GM23338 (cell line): ENCODE measurements around the gene IRF2BPL. TPM values are rescaled to one million over a fixed set of nuclear protein-coding genes. Genes with fewer than 3 reads are reported as not detected.
"Not testable (repeated sequence)": the region's sequence is repeated elsewhere in the genome, so short reads cannot be mapped to it uniquely, and the experiment has no call there.

Experiments used
- ATAC-seq: fragments of 200-7000 bp; cut with Tn5 transposase; 3 replicates; pipeline ENCODE4 v1.9.1; 2020
- DNase-seq: peaks from one replicate; pipeline ENCODE4 v3.0.0-alpha.2; 2015; ENCODE audit warnings: low spot score
- H2AFZ ChIP-seq: fragments of 200-600 bp; sonication (generic); 2 replicates; pipeline ENCODE4 v1.8.0; 2016; ENCODE audit warnings: antibody characterized with exemption, mild to moderate bottlenecking, moderate library complexity
- H3F3A ChIP-seq: fragments of 200-600 bp; sonication (generic); replicated peaks from 2 replicates; pipeline ENCODE4 v1.8.0; 2017; ENCODE audit warnings: antibody characterized with exemption, mixed run types, low read depth
- H3K27ac ChIP-seq: fragments of 200-600 bp; sonication (generic); 2 replicates; pipeline ENCODE4 v1.6.1; 2016; ENCODE audit warnings: low read depth
- H3K27me3 ChIP-seq: fragments of 200-600 bp; sonication (generic); 2 replicates; pipeline ENCODE4 v1.8.0; 2016; ENCODE audit warnings: mild to moderate bottlenecking, mixed run types, moderate library complexity; ENCODE audit not compliant: insufficient read depth
- H3K36me3 ChIP-seq: fragments of 200-600 bp; sonication (generic); 2 replicates; pipeline ENCODE4 v1.8.0; 2016; ENCODE audit warnings: mild to moderate bottlenecking; ENCODE audit not compliant: insufficient read depth
- H3K4me1 ChIP-seq: fragments of 200-600 bp; sonication (generic); 2 replicates; pipeline ENCODE4 v1.8.0; 2016; ENCODE audit warnings: mild to moderate bottlenecking, moderate library complexity; ENCODE audit not compliant: insufficient read depth
- H3K4me2 ChIP-seq: fragments of 200-600 bp; sonication (generic); 2 replicates; pipeline ENCODE4 v1.7.1; 2017; ENCODE audit warnings: mixed run types
- H3K4me3 ChIP-seq: fragments of 200-600 bp; sonication (generic); 2 replicates; pipeline ENCODE4 v1.6.1; 2016; ENCODE audit warnings: mixed run types
- H3K79me2 ChIP-seq: fragments of 200-600 bp; sonication (generic); replicated peaks from 2 replicates; pipeline ENCODE4 v1.8.0; 2017; ENCODE audit warnings: mild to moderate bottlenecking; ENCODE audit not compliant: insufficient read depth
- H3K9me2 ChIP-seq: fragments of 200-600 bp; sonication (generic); 2 replicates; pipeline ENCODE4 v1.8.0; 2017; ENCODE audit not compliant: insufficient read depth
- H4K20me1 ChIP-seq: fragments of 200-600 bp; sonication (generic); replicated peaks from 2 replicates; pipeline ENCODE4 v1.8.0; 2017; ENCODE audit warnings: mild to moderate bottlenecking; ENCODE audit not compliant: insufficient read depth
- H3K27ac Mint-ChIP-seq: 2 replicates; pipeline ENCODE4 v1.8.0; 2020; ENCODE audit warnings: inconsistent platforms, mild to moderate bottlenecking, moderate library complexity, mixed read lengths
- H3K27me3 Mint-ChIP-seq: 3 replicates; pipeline ENCODE4 v1.8.0; 2022; ENCODE audit warnings: low read depth, mild to moderate bottlenecking, moderate library complexity, mixed read lengths, inconsistent platforms; ENCODE audit not compliant: insufficient read depth, poor library complexity
- H3K36me3 Mint-ChIP-seq: 3 replicates; pipeline ENCODE4 v1.8.0; 2021; ENCODE audit warnings: low read depth, mild to moderate bottlenecking, inconsistent platforms, moderate library complexity, mixed read lengths
- H3K4me1 Mint-ChIP-seq: 3 replicates; pipeline ENCODE4 v1.8.0; 2020; ENCODE audit warnings: mild to moderate bottlenecking, inconsistent platforms, mixed read lengths
- H3K4me3 Mint-ChIP-seq: 3 replicates; pipeline ENCODE4 v1.8.0; 2021; ENCODE audit warnings: moderate library complexity, mild to moderate bottlenecking, inconsistent platforms, mixed read lengths
- H3K9me3 Mint-ChIP-seq: 3 replicates; pipeline ENCODE4 v1.8.0; 2020; ENCODE audit warnings: moderate library complexity, mild to moderate bottlenecking, inconsistent platforms, mixed read lengths
- CREB1 ChIP-seq: fragments of 250-450 bp; sonication (Bioruptor Pico); IDR thresholded peaks from 2 replicates; pipeline ENCODE4 v1.5.0; 2020; ENCODE audit warnings: low read depth, mild to moderate bottlenecking, moderate library complexity
- CTCF ChIP-seq, 2 experiments: fragments of 200-600 bp in 1 of 2; sonication (generic) in 1 of 2; conservative IDR thresholded peaks; 2 replicates each; pipeline versions ENCODE4 v1.5.1 to v1.6.1; 2016 to 2017; ENCODE audit warnings: antibody characterized with exemption in 2 of 2, low read depth in 2 of 2, mild to moderate bottlenecking in 2 of 2, moderate library complexity in 1 of 2
- ETS1 ChIP-seq: IDR thresholded peaks from 2 replicates; pipeline ENCODE4 v1.6.1; 2016; ENCODE audit warnings: antibody characterized with exemption
- EZH2phosphoT487 ChIP-seq: fragments of 200-600 bp; sonication (generic); IDR thresholded peaks from one replicate; pipeline ENCODE4 v1.8.1; 2018; ENCODE audit warnings: antibody characterized with exemption; ENCODE audit not compliant: unreplicated experiment
- NANOG ChIP-seq: IDR thresholded peaks from 2 replicates; pipeline ENCODE4 v1.6.1; 2016; ENCODE audit warnings: antibody characterized with exemption, borderline replicate concordance
- REST ChIP-seq: IDR thresholded peaks from one replicate; pipeline ENCODE4 v1.6.1; 2018; ENCODE audit warnings: antibody characterized with exemption; ENCODE audit not compliant: unreplicated experiment
- STAT1 ChIP-seq: IDR thresholded peaks from one replicate; pipeline ENCODE4 v1.6.1; 2016; ENCODE audit warnings: antibody characterized with exemption; ENCODE audit not compliant: unreplicated experiment
- ZNF114 ChIP-seq: fragments of 250-450 bp; sonication (Bioruptor Pico); IDR thresholded peaks from 2 replicates; pipeline ENCODE4 v1.5.0; 2020; ENCODE audit warnings: mild to moderate bottlenecking, moderate library complexity
- ZNF331 ChIP-seq: fragments of 250-450 bp; sonication (Bioruptor Pico); IDR thresholded peaks from 2 replicates; pipeline ENCODE4 v1.5.0; 2020; ENCODE audit warnings: low read depth, mild to moderate bottlenecking, moderate library complexity
- polyA plus RNA-seq: library from polyadenylated mRNA; unstranded; fragments of >200 nt; fragmentation: Nextera tagmentation; extraction: Ambion mirVana; gene quantifications from 2 replicates; pipeline ENCODE4 v1.2.1, GENCODE V29; 2016
- total RNA-seq: library from RNA; depleted of rRNA; stranded (reverse); fragments of >200 nt; shearing (Covaris generic); gene quantifications from 2 replicates; pipeline ENCODE4 v1.2.3, GENCODE V29; 2014

IRF2BPL gene
- total and polyA plus RNA-seq, 2 experiments from 2014 or later = 11.2 to 119 TPM

- TF ChIP-seq CREB1 (CRISPR knock-in tag) (no peak), EZH2phosphoT487 (no peak), STAT1 (no peak), ETS1 (no peak), ZNF331 (no peak), NANOG (no peak), ZNF114 (no peak), CTCF (conservative IDR thresholded peaks at IDR 0.05; ENCODE audit: low read depth in 2 of 2) (no peak)
Measured at GRCh38 chr14:77022236-77022852, 6.2 kb downstream of the IRF2BPL start (continued).

- H3K9me2 ChIP-seq, H3K4me2 ChIP-seq, H4K20me1 ChIP-seq, H3K9me3 Mint-ChIP-seq, ATAC-seq, H3K4me3 Mint-ChIP-seq, DNase-seq, H3K36me3 ChIP-seq, H3K4me3 ChIP-seq, H3K27ac Mint-ChIP-seq, H3K27me3 ChIP-seq, H2AFZ ChIP-seq: not testable (repeated sequence)
- H3K27me3 Mint-ChIP-seq = peaks cover 21% of the 10 kb centered on the region
- Histone ChIP-seq H3F3A (peaks cover 21% of the 10 kb centered on the region), H3K4me1 (peaks cover 23% of the 10 kb centered on the region), H3K27ac (peak overlapping the region; percentile 32; the same call in 1 of the 2 replicates), H3K79me2 (peaks cover 33% of the 10 kb centered on the region)
- H3K36me3 Mint-ChIP-seq = peaks cover 21% of the 10 kb centered on the region
- H3K4me1 Mint-ChIP-seq = peaks cover 28% of the 10 kb centered on the region
Measured at GRCh38 chr14:77021424-77021823, 7.1 kb downstream of the IRF2BPL start.

GRCh38 chr14:77018785-77019184, 9.7 kb downstream of the IRF2BPL start:
- Mint-ChIP-seq H3K9me3 (no peaks in the 10 kb centered on the region; the same call in 2 of the 3 replicates), H3K4me3 (no peak overlapping the region), H3K27ac (no peak overlapping the region), H3K4me1 (peaks cover 30% of the 10 kb centered on the region), H3K27me3 (peaks cover 13% of the 10 kb centered on the region), H3K36me3 (no peaks in the 10 kb centered on the region; the same call in 2 of the 3 replicates)
- H3K27me3 ChIP-seq = no peaks in the 10 kb centered on the region
- no peak for DNase-seq
- no peak overlapping the region for H3K4me2 ChIP-seq
- peaks cover 12% of the 10 kb centered on the region for H3K79me2 ChIP-seq
- H3K27ac ChIP-seq = no peak overlapping the region
- H4K20me1 ChIP-seq = no peaks in the 10 kb centered on the region
- no peaks in the 10 kb centered on the region for H3K36me3 ChIP-seq
- H3F3A ChIP-seq = peaks cover 13% of the 10 kb centered on the region
- H2AFZ ChIP-seq = no peak overlapping the region
- H3K4me1 ChIP-seq = peaks cover 23% of the 10 kb centered on the region
- H3K9me2 ChIP-seq = no peaks in the 10 kb centered on the region
- no peak for ATAC-seq
- no peak overlapping the region for H3K4me3 ChIP-seq
- TF ChIP-seq REST (no peak), EZH2phosphoT487 (no peak)
